IMR-90 (cell line): ENCODE data around the gene COMP. TPM values are rescaled to one million over a fixed set of nuclear protein-coding genes. Genes with fewer than 3 reads are reported as not detected.

Source experiments
- ATAC-seq: fragments of 200-7000 bp; cut with Tn5 transposase; 2 replicates; pipeline ENCODE4 v1.9.1; 2020; ENCODE audit warnings: low read depth, mild to moderate bottlenecking, moderate library complexity
- BruUV-seq: library from RNA; stranded (reverse); fragments of 400-500 nt; replicated peaks from 2 replicates; lab custom pipeline; 2021; lab: Mats Ljungman, UMichigan
- CTCF ChIA-PET: fragments of 300-600 bp; formaldehyde crosslinking; extraction: SDS; loops from one replicate; lab custom pipeline; 2021; ENCODE audit warnings: antibody characterized with exemption; lab: Yijun Ruan, JAX
- POLR2A ChIA-PET: fragments of 300-600 bp; sonication (Branson Sonifier 250); formaldehyde crosslinking; loops from one replicate; lab custom pipeline; 2022; ENCODE audit warnings: antibody characterized with exemption; ENCODE audit not compliant: unreplicated experiment; lab: Charles Lee
- DNase-seq: peaks from one replicate; pipeline ENCODE4 v3.0.0; 2013
- H2AFZ ChIP-seq: replicated peaks from 2 replicates; pipeline ENCODE3; 2013; ENCODE audit warnings: low read length, mild to moderate bottlenecking; ENCODE audit not compliant: poor library complexity
- H2AK5ac ChIP-seq: 2 replicates; pipeline ENCODE4 v1.6.1; 2013; ENCODE audit warnings: low read depth, low read length, inconsistent platforms
- H2AK9ac ChIP-seq: replicated peaks from 2 replicates; pipeline ENCODE3; 2013; ENCODE audit warnings: mild to moderate bottlenecking, low read depth, low read length, moderate library complexity; ENCODE audit not compliant: poor library complexity
- H2BK120ac ChIP-seq: 2 replicates; pipeline ENCODE4 v1.6.1; 2013; ENCODE audit warnings: low read depth, low read length, inconsistent platforms
- H2BK15ac ChIP-seq: 3 replicates; pipeline ENCODE4 v1.6.1; 2013; ENCODE audit warnings: low read depth, low read length, inconsistent platforms
- H2BK20ac ChIP-seq: 2 replicates; pipeline ENCODE4 v1.6.1; 2013; ENCODE audit warnings: low read depth, mild to moderate bottlenecking, inconsistent platforms, low read length, moderate library complexity
- H2BK5ac ChIP-seq: 2 replicates; pipeline ENCODE4 v1.6.1; 2013; ENCODE audit warnings: mild to moderate bottlenecking, low read depth, low read length, inconsistent platforms; ENCODE audit not compliant: poor library complexity, severe bottlenecking
- H3K14ac ChIP-seq: replicated peaks from 2 replicates; pipeline ENCODE4 v1.6.1; 2013; ENCODE audit warnings: low read depth, low read length, inconsistent platforms
- H3K18ac ChIP-seq: 2 replicates; pipeline ENCODE4 v1.6.1; 2013; ENCODE audit warnings: low read depth, low read length, control low read depth
- H3K23ac ChIP-seq: 2 replicates; pipeline ENCODE4 v1.6.1; 2013; ENCODE audit warnings: low read depth, low read length, inconsistent platforms
- H3K27ac ChIP-seq: 2 replicates; pipeline ENCODE4 v1.5.1; 2013; ENCODE audit warnings: mild to moderate bottlenecking, control low read depth, low read length; ENCODE audit not compliant: insufficient read depth
- H3K27me3 ChIP-seq: 2 replicates; pipeline ENCODE4 v1.6.1; 2013; ENCODE audit warnings: low read length; ENCODE audit not compliant: control insufficient read depth, insufficient read depth
- H3K36me3 ChIP-seq: 2 replicates; pipeline ENCODE4 v1.6.1; 2013; ENCODE audit warnings: low read length, mixed read lengths; ENCODE audit not compliant: control insufficient read depth, insufficient read depth
- H3K4ac ChIP-seq: 2 replicates; pipeline ENCODE4 v1.6.1; 2013; ENCODE audit warnings: low read depth, low read length, inconsistent platforms
- H3K4me1 ChIP-seq: 2 replicates; pipeline ENCODE4 v1.6.1; 2013; ENCODE audit warnings: low read length, mixed read lengths; ENCODE audit not compliant: control insufficient read depth, insufficient read depth
- H3K4me2 ChIP-seq: 2 replicates; pipeline ENCODE4 v1.6.1; 2013; ENCODE audit warnings: low read depth, mild to moderate bottlenecking, control low read depth, low read length, moderate library complexity
- H3K4me3 ChIP-seq: 2 replicates; pipeline ENCODE4 v1.5.1; 2013; ENCODE audit warnings: low read depth, mild to moderate bottlenecking, control low read depth, low read length, moderate library complexity; ENCODE audit not compliant: insufficient read depth
- H3K56ac ChIP-seq: 2 replicates; pipeline ENCODE4 v1.6.1; 2013; ENCODE audit warnings: low read length, inconsistent platforms; ENCODE audit not compliant: insufficient read depth; ENCODE audit errors: extremely low read depth
- H3K79me1 ChIP-seq, 2 experiments: 2 replicates each; pipeline ENCODE4 v1.6.1; 2013; ENCODE audit warnings: low read length in 2 of 2, inconsistent platforms in 1 of 2, low read depth in 1 of 2
- H3K9ac ChIP-seq: 2 replicates; pipeline ENCODE4 v1.6.1; 2013; ENCODE audit warnings: low read depth, low read length, control low read depth
- H3K9me1 ChIP-seq: 2 replicates; pipeline ENCODE4 v1.6.1; 2013; ENCODE audit warnings: low read length, inconsistent platforms; ENCODE audit not compliant: insufficient read depth
- H3K9me3 ChIP-seq: 2 replicates; pipeline ENCODE4 v1.6.1; 2013; ENCODE audit warnings: low read length; ENCODE audit not compliant: control insufficient read depth, insufficient read depth
- H4K20me1 ChIP-seq: 2 replicates; pipeline ENCODE4 v1.6.1; 2013; ENCODE audit warnings: low read length, inconsistent platforms; ENCODE audit not compliant: insufficient read depth
- H4K5ac ChIP-seq: 2 replicates; pipeline ENCODE4 v1.6.1; 2013; ENCODE audit warnings: mild to moderate bottlenecking, low read depth, low read length, control low read depth
- H4K8ac ChIP-seq, 2 experiments: 2 replicates each; pipeline ENCODE4 v1.6.1; 2013; ENCODE audit warnings: low read depth in 2 of 2, low read length in 2 of 2, control low read depth in 1 of 2, inconsistent platforms in 1 of 2
- H4K91ac ChIP-seq: 2 replicates; pipeline ENCODE4 v1.6.1; 2013; ENCODE audit warnings: low read depth, low read length, inconsistent platforms; ENCODE audit not compliant: insufficient read depth
- BHLHE40 ChIP-seq: fragments of 150-350 bp; IDR thresholded peaks from 2 replicates; pipeline ENCODE4 v1.6.1; 2016; ENCODE audit warnings: mild to moderate bottlenecking, low read depth, low read length
- CEBPB ChIP-seq: IDR thresholded peaks from 2 replicates; pipeline ENCODE4 v1.6.1; 2012; ENCODE audit warnings: low read depth, low read length, improper control_type of control experiment
- CHD1 ChIP-seq: IDR thresholded peaks from 2 replicates; pipeline ENCODE4 v1.6.1; 2012; ENCODE audit warnings: low read depth, low read length, improper control_type of control experiment
- MAFK ChIP-seq: IDR thresholded peaks from 2 replicates; pipeline ENCODE4 v1.6.1; 2012; ENCODE audit warnings: low read depth, low read length, improper control_type of control experiment
- RAD21 ChIP-seq: IDR thresholded peaks from 2 replicates; pipeline ENCODE4 v1.6.1; 2012; ENCODE audit warnings: low read length, improper control_type of control experiment
- RCOR1 ChIP-seq: IDR thresholded peaks from 2 replicates; pipeline ENCODE4 v1.6.1; 2012; ENCODE audit warnings: mild to moderate bottlenecking, low read length, improper control_type of control experiment; ENCODE audit not compliant: insufficient replicate concordance
- RFX5 ChIP-seq: IDR thresholded peaks from 2 replicates; pipeline ENCODE4 v1.8.0; 2012; ENCODE audit warnings: low read depth, mild to moderate bottlenecking, low read length, moderate library complexity
- SMC3 ChIP-seq: fragments of 150-350 bp; IDR thresholded peaks from 2 replicates; pipeline ENCODE4 v1.6.1; 2016; ENCODE audit warnings: low read depth, mild to moderate bottlenecking, antibody characterized with exemption, low read length, moderate library complexity
- dilution Hi-C: fragments of 300-500 bp; cut with HindIII; formaldehyde crosslinking; loops from one replicate; pipeline ENCODE4 v1.14.3; 2018; ENCODE audit warnings: low sequenced_read_pairs; ENCODE audit not compliant: unreplicated experiment
- in situ Hi-C: fragments of 300-500 bp; cut with MboI; formaldehyde crosslinking; loops from 3 replicates; pipeline ENCODE4 v1.14.3; 2019; ENCODE audit warnings: low sequenced_read_pairs, inconsistent platforms, mixed read lengths
- intact Hi-C: fragments of 100-400 bp; cut with micrococcal nuclease; formaldehyde crosslinking; loops from 2 replicates; pipeline ENCODE4 v1.10.0; 2022
- polyA plus RNA-seq, 3 experiments: library from polyadenylated mRNA; depleted of rRNA; stranded (reverse); fragments of >200 nt; gene quantifications; 2 replicates each; pipeline ENCODE4 v1.2.3, GENCODE V29; 2012; ENCODE audit warnings: low replicate concordance in 1 of 3
- total RNA-seq: library from RNA; depleted of rRNA; stranded (reverse); fragments of >200 nt; gene quantifications from 2 replicates; pipeline ENCODE4 v1.2.3, GENCODE V29; 2012
- TF ChIP-seq, protein P1 (sequence below): fragments of 150-350 bp; IDR thresholded peaks from 2 replicates; pipeline ENCODE4 v1.6.1; 2017; ENCODE audit warnings: mild to moderate bottlenecking, antibody characterized with exemption, low read length, low read depth

Gene COMP
- total and polyA plus RNA-seq, 2 of the 4 experiments (the other 2 are of a cell fraction): under 0.01 to 0.43 TPM

DNA sequence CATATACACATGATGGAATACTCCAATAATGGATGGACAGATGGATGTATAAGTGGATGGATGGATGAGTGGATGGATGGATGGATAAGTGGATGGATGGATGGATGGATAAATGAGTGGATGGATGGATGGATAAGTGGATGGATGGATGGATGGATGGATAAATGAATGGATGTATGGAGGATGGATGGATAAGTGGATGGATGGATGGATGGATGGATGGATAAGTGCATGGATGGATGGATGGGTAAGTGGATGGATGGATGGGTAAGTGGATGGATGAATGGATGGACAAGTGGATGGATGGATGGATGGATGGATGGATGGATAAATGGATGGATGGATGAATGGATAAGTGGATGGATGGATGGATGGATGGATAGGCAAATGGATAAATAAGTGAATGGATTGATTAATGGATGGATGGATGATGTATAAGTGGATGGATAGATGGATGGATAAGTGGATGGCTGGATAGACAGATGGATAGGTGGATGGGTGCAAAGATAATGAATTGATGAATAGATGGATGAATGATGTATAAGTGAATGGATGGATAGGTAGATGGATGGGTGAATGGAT lies 8.4 kb upstream of the COMP start:
- ATAC-seq: no peak
- in situ Hi-C loops: no loop called here
- CTCF ChIA-PET: no interaction called here

More for the DNA sequence above, 8.4 kb upstream of the COMP start:
- H3K14ac ChIP-seq: no peak overlapping the region
- H3K79me1 ChIP-seq: no peaks in the 10 kb centered on the region
- no peak overlapping the region for H2BK20ac ChIP-seq
- TF ChIP-seq SMC3 (no peak), RFX5 (no peak), MAFK (no peak), CEBPB (no peak), RAD21 (no peak), BHLHE40 (no peak), CHD1 (no peak), RCOR1 (no peak)
- TF ChIP-seq, protein P1, sequence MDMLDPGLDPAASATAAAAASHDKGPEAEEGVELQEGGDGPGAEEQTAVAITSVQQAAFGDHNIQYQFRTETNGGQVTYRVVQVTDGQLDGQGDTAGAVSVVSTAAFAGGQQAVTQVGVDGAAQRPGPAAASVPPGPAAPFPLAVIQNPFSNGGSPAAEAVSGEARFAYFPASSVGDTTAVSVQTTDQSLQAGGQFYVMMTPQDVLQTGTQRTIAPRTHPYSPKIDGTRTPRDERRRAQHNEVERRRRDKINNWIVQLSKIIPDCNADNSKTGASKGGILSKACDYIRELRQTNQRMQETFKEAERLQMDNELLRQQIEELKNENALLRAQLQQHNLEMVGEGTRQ: no peak
- H3K4ac ChIP-seq: no peak overlapping the region
- H2AK9ac ChIP-seq: no peak overlapping the region
- H4K20me1 ChIP-seq: no peaks in the 10 kb centered on the region; the same call in 1 of the 2 replicates
- H3K9me1 ChIP-seq: no peaks in the 10 kb centered on the region
- no peak overlapping the region for H4K91ac ChIP-seq
- H3K9ac ChIP-seq: no peak overlapping the region
- dilution Hi-C loops: no loop called here
- no peak overlapping the region for H3K23ac ChIP-seq
- DNase-seq: no peak
- no peak overlapping the region for H4K5ac ChIP-seq
- H3K56ac ChIP-seq: no peak overlapping the region
- H2AK5ac ChIP-seq: no peak overlapping the region
- no peaks in the 10 kb centered on the region for H3K36me3 ChIP-seq
- no peaks in the 10 kb centered on the region for H3K4me1 ChIP-seq
- H4K8ac ChIP-seq: no peak overlapping the region
- no peak overlapping the region for H3K4me3 ChIP-seq
- no peak overlapping the region for H2BK120ac ChIP-seq
- no peak overlapping the region for H2BK15ac ChIP-seq
- POLR2A ChIA-PET: no interaction called here
- H3K27ac ChIP-seq: no peak overlapping the region
- intact Hi-C loops: no loop called here
- BruUV-seq: no TSS peak
- no peak overlapping the region for H3K4me2 ChIP-seq
- peak overlapping the region; percentile 65 for H2BK5ac ChIP-seq
- no peak overlapping the region for H3K18ac ChIP-seq
- H3K9me3 ChIP-seq: peaks cover 9% of the 10 kb centered on the region; the same call in 1 of the 2 replicates
- H3K27me3 ChIP-seq: peaks cover 46% of the 10 kb centered on the region
- no peak overlapping the region for H2AFZ ChIP-seq
